GF-D8 (cell line): Measurements from ENCODE around the gene UACA.
"Not testable (repeated sequence)": the region's sequence is repeated elsewhere in the genome, so short reads cannot be mapped to it uniquely, and the experiment has no call there.

ENCODE experiments used
- DNase-seq: peaks from one replicate; lab custom pipeline; 2025; lab: John Stamatoyannopoulos, UW

Gene UACA

DNA sequence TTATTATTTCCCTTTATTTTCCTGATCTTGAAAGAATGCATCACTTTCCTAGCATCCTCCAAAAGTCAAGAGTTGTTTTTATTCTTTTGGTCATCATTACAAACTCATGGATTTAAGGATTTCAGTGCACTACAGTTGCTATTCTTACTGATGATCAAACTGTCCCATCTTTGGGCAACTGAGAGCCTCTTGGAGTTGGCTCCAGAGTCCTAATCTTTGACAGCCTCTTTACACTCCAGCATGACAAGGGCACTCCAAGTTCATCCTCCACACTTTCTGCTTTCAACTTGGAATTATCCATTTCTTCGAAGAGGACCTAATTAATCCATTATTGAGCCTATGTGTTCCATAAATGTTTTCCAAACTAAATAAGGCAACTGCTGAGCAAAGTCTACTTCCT lies 5.7 kb downstream of the UACA start:
- DNase-seq: no peak

DNA sequence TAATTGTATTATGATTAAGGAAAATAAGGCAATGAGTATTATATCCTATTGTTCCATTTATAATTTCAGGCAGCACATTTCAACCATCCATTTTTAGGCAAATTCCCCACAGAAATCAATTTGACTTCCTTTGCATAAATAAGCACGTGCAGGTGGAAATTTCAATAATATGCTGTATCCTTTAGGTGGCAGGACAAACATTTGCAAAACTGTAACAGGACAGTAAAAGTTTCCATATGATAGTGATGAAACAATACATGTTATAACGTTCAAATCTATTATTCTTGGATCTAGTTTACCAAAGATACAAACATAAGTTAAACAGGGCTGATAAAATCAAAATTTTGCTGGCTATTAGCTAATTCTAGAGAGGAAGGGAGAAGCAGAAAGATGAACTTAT lies 8.5 kb downstream of the UACA start:
- DNase-seq: no peak

DNA sequence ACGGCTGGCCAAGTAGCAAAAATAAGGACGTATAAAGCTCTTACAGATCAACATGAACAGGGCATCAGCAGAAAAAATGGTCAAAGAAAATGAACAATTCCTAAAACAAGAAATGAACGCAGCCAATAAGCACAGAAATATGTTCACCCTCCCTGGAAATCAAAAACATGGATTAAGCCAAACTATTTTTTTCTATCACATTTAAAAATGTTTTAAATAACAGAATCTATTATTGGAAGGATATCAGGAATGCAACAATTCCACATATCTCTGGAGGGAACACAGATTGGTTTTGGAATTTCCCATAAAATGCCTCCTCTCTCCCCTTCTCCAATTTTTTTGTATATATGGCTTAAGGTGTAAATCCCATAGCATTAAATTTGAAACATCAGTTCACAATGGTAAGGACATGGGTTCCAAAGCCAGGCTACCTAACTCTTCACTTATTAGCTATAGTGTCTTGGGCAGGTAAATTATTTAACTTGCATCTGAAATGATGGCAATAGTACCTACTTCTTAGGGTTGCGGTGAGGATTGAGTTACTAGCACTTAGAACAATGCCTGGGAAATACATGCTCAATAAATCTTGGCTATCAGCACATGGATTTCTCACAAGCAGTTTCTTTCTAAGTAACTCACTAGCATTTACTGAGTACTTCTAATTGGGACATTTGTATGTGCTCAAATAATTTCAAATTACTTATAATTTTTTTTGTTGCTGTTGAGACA lies 10.1 kb downstream of the UACA start:
- DNase-seq: no peak

DNA sequence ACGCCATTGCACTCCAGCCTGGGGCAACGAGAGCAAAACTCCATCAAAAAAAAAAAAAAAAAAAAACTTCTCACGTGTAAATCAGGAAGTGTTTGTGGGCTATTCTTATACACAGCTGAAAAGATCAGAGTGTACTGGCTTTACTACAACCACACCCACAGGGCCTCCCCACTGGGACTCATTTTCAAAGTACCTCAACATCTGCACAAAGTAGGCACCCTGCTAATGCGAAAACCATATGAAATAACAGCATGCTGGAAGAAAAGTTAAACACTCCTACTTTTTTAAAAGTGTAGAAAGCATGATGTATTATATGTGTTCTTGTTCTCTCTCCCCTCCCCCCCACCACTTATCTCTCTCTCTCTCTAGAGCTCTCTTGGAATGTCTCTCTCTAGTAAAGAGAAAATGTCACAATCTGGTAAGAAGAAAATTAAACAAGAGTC lies 11.1 kb downstream of the UACA start:
- DNase-seq: no peak

DNA sequence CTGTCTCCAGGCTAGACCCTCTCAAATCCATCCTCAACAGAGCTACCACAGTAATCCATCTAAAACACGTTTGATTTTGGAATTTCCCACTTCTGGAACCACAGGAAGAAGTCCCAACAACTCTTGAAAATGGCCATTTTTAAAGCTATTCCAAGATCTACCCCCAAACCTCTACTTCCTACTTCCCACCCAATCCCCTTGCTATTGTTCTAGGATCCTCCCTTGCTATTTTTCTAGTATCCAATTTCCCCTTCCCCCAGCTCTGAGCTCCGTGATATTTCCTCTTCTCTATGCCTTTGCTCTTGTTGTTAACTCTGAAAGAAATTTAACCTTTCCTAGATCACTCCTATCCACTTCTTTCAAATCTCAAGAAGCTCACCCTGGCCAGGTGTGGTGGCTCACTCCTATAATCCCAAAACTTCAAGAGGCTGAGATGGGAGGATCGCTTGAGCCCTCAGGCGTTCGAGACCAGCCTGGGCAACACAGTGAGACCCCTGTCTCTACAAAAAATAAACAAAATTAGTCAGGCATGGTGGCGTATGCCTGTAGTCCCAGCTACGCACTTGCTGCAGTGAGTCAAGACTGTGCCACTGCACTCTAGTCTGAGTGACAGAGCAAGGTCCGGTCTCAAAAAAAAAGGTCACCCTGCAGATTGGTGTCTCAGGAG lies 13.0 kb downstream of the UACA start:
- no peak for DNase-seq

DNA sequence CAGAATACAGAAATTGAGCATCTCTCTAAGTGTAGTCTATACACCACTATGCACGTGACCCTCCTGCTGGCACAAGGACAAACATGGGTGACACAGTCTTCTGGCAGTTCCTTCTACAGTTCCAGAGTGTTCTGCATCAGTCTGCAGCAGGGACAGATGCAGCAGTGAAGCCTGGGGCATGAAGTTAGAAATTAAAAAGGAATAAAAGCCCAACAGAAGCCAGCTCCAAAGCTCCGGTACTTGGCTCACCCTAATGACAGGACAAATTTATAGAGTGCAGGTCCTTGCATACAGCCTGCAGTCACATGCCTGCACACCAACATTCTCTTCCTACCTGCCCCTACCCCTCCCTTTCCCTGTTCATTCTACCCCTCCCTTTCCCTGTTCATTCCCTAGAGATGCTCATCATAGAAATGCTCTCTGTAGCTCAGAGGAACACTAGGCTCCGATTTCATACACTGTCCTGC lies 15.0 kb downstream of the UACA start:
- no peak for DNase-seq

DNA sequence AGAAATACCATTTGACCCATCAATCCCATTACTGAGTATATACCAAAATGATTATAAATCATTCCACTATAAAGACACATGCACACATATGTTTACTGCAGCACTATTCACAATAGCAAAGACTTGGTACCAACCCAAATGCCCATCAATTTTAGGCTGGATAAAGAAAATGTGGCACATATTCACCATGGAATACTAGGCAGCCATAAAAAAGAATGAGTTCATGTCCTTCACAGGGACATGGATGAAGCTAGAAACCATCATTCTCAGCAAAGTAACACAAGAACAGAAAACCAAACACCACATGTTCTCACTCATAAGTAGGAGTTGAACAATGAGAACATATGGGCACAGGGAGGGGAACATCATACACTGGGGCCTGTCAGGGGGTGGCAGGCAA lies 16.8 kb downstream of the UACA start:
- DNase-seq: not testable (repeated sequence)

DNA sequence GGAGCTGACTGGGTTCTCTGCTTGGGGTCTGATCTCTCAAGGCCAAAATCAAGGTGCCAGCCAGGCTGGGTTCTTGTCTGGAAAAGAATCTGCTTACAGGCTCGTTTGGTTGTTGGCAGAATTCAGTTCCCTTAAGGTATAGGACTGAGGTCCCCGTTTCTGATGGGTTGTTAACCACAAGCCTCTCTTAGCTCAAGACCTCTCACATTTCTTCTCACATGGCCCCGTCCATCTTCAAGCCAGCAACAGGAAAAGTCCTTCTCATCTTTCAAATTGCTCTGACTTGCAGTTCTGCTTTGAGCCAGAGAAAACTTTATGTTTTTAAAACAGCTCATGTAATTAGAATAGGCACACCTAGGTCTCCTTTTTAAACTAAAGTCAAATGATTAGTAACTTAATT lies 20.4 kb downstream of the UACA start:
- DNase-seq: no peak

DNA sequence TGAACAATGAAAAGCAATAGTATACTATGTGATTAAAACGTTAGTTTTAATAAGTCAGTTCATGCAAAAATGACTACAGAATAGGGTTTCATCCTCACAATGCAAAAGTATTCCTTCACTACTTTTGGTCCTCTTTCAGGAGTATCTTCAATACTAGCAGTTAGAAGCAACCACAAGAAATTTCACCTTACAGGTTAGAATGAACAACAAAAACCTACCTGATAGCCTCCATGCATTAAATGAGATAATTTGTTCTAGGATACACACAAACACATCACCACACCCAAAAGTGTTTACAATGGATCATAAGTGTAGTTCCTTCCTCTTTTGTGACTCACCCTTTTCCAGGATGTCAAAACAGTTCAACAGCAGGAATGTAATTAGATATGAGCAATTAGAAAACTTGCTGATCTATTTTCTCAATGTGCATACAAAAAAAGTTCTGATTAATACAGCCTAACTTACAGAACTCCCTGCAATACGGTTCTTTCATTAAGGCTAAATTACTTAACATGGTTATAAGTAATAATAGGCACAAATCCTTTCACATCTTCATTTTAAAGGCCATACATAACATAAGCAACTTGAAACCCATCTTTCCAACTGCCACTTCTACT lies 21.6 kb downstream of the UACA start:
- DNase-seq: no peak

DNA sequence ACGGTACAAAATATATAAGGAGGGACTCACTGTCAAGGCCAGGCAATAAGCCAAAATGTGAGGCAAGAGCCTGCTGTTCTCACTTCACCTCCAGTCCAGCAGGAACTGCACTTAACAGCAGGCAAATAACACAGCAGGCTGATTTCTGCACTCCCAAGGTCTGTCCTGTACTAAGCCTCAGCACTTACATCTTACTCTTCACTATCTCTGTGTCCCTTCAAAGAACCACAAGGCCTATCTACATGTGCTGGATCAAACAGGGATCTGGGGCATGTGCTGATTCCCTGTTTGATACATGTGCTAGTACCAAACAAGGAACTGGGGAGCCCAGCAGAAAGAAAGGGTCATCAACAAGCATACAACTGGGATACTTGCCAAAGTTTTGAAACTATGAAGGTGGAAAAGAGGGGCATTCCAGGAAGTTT lies 22.2 kb downstream of the UACA start:
- DNase-seq: no peak

DNA sequence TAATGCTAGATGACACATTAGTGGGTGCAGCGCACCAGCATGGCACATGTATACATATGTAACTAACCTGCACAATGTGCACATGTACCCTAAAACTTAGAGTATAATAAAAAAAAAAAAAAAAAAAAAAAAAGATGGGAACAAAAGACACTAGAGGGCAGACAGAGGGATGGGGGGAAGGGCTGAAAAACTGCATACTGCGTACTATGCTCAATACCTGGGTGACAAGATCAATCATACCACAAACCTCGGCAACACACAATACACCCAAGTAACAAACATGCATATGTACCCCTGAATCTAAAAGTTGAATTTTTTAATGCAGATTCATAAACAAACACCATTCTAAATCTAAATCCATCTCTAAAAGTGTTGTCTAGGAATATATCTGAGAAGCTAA lies 28.3 kb downstream of the UACA start:
- DNase-seq: not testable (repeated sequence)

DNA sequence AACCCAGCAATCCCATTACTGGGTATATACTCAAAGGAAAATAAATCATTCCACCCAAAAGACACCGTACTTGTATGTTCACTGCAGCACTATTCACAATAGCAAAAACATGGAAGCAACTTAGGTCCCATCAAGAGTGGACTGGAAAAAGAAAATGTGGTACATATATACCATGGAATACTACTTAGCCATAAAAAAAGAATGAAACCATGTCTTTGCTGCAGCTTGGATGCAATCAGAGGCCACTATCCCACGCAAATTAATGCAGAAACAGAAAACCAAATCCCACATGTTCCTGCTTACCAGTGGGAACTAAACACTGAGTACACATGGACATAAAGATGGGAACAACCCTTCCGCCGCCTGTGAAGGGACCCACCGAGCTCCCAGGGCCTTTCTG lies 34.2 kb downstream of the UACA start:
- no peak for DNase-seq

DNA sequence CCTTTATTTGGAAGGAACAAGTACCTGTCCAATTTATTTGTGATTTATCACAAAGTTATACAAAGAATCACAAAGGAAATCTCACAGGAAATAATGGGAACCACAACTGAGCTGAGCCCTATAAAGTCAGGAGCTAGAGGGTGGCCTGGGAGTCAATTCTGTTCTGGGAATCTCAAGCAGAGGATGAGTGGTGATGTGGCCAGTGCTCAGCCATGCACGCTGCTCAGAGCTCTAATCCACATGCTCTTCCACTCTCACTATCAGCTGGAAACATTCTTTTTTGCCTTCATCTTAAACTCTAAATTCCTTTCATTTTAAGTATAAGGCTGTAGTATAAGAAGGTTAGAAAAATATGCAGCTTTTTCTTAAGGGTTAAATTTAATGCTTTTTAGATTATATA lies 36.6 kb downstream of the UACA start:
- no peak for DNase-seq

DNA sequence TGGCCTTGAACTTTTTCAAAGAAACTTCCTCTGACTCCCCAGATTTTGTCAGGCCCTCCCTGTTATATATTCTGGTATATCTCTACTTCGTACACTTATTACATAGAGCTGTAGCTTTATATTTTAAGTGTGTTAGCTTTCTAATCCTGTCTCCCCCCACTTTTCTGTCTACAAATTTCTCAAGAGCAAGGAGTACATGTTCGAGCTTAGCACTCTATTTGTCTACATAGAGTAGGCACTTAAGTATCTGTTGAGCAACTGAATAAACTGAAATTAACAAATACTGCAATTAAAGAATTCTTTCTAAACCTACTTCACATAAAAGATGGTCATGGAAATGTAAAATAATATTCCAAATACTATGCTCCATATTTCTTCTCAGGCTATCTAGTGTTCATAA lies 39.4 kb downstream of the UACA start:
- no peak for DNase-seq

DNA sequence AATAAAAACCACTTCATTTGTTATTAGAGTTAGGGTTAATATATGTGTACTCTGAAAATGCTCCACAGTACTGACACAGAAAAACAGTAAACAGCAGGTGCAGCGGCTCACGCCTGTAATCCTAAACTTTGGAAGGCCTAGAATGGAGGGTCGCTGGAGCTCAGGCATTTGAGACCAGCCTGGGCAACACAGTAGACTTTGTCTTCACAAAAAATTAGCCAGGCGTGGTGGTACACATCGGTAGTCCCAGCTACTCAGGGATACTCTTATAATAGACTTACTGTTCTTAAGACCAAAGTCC lies 40.3 kb downstream of the UACA start:
- DNase-seq: no peak

DNA sequence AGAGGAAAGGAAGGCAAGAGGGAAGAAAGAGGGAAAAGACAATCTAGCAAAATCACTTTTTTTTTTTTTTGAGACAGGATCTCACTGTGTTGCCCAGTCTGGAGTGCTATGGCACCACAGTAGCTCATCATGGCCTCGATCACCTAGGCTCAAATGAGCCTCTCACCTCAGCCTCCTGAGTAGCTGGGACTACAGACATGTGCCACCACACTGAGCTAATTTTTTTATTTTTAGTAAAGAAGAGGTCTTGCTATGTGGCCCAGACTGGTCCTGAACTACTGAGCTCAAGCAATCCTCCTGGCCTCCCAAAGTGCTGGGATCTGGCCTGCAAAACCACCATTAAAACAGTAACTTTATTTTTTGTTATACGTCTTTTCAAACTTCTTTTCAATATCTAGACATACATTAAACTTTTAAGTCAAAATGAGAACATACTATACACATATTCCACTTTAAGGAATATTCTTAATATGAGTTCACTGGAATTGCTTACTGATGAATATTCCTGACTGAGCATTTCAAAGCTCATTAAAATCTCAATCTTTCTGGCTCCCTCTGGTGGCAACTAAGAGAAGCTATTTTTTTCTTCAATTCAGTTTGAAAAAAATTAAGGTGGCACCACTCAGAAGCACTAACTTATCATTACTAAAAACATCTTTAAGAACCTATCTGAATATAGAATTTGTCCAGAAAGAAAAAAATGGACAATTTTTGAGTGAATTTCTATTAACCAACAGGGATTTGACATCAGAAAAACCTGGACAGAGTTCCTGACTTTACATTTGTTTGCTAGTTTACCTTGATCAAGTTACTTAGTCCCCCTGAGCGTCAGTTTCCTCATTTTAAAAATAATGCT lies 40.9 kb downstream of the UACA start:
- no peak for DNase-seq

DNA sequence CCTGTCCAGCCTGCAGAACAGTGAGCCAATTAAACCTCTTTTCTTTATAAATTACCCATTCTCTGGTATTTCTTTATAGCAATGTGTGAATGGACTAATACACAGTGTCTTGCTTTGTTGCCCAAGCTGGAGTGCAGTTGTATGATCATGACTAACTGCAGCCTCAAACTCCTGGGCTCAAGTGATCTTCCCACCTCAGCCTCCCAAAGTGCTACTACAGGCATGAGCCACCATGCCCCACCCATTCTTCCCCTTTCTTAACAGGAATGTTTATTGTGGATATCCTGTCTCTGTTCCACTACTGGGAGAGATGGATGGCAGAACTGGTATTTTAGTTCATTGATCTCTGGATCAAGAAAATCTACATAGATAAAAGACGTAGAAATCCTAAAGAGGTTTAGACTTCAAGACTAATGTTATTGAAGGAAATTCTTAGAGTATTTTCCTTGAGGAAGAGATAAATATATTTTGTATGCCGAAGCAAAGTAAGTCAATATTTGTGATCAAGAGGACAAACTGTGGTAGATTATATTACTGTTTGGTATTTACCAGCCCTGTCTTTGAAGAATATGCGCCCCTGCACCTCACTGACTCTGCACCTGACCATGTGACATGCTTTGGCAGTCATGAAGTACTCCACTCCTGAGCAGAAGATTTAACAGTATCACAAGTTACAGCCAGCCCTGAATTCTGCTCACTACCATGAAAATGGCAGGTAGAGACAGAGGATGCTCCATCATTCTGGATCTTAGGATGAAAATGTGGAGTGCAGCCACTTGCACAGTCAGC lies 42.9 kb downstream of the UACA start:
- no peak for DNase-seq

DNA sequence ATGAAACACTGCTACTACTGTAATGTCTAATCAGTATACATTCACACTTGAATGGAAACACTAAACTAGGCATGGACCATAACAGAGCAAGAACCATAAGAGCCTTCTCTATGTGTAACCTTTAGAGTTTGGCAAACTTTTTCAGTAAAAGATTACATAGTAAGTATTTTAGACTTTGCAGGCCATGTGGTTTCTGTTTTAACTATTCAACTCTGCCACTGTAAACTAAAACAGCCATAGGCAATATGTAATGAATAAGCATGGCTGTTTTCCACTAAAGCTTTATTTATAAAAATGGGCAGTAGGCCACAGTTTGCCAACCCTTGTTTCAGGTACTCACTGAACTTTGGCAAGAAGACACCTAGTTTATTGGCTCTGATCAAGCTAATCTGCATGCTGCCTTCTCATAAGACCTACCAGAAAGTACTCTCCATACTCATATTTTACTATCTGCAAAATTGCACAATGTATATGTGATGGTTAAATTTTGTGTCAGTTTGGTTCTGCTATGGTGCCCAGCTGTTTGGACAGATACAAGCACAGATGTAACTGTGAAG lies 46.0 kb downstream of the UACA start:
- no peak for DNase-seq

DNA sequence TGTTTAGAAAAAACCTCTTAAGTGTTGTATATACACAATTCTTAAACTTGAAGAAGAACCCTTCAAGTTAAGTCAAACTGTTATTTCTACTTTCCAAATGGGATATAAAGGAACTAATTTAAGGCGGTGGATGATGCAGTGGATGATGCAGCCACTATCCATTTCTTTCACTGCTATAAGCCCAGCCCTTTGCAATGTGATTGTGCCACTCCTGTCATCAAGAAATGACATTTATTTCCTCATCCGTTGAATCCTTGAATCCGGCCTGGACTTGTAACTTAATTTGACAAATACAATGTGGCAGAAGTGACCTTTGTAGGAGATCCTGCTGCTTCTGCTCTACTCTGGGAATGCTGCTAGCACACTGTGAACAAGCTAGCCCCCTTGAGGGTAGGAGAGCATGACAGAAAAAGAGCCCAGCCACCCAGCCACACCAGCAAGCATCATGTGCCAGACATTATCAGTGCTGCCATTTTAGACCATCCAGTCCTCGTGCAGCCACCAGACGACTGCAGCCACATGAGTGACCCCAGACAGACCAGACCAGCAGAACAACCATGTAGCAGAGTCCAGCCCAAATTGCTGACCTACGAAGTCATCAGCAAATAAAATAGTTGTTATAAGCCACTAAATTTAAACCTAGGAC lies 47.4 kb downstream of the UACA start:
- DNase-seq: no peak

DNA sequence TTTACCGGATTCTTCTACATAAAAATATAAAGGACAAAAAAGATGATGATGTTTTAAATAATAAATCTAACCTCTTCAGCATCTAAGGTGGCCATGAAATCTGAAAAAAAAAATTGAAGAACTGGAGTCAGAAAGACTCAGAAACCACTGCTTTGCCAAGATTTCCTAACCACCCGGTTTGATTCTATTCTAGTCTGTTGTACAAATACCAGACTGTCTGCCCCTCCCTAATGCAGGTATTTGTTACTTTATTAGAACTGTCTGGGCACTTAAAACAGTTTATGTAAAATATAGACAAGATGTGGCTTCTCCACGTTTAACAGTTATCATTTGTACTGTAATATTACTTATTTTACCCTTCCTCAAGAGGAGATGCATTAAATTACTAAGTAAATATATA lies 48.8 kb downstream of the UACA start:
- no peak for DNase-seq

DNA sequence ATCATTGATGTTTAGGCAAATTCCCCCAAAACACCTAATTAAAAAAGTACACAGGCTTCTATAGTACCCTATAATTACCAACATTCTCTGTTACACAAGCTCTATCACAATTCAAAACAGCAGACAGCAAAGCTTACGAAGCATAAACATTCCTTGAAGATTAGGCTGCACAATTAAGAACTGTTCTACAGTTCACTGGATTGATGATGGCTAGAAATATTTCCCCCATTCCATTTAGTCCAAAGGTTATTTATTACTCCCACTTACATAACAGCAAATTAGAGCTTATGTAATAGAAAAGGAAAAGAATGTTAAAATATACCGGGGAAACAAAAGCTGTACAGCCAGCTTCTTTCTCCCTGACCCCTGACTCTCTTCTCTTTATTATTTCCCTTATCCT lies 49.3 kb downstream of the UACA start:
- DNase-seq: no peak
